AML-193 (cell line): ENCODE results near the gene UBTF.

Source experiments
- DNase-seq, 2 experiments: peaks; one replicate each; lab custom pipeline; 2025; lab: John Stamatoyannopoulos, UW

UBTF gene

DNA sequence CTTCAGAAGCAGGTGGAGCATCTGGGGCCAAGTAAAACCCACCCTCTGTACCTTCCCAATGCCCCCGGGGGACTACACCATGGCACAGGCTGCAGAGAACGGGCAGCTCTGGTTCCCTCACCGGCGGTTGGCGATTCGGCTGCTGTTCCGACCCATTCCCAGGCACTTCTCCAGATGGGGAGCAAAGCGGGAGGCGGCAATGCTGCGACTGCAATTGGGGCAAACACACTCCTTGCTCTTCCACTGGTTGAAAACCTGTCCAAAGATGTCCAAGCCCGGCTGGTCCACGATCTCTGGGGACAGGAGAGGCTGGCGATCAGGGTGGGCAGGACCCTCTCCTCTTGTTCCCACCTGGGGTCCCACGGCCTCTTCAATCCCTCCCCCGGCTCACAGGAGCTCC is 22.4 kb downstream of the UBTF start:
- no peak for DNase-seq

DNA sequence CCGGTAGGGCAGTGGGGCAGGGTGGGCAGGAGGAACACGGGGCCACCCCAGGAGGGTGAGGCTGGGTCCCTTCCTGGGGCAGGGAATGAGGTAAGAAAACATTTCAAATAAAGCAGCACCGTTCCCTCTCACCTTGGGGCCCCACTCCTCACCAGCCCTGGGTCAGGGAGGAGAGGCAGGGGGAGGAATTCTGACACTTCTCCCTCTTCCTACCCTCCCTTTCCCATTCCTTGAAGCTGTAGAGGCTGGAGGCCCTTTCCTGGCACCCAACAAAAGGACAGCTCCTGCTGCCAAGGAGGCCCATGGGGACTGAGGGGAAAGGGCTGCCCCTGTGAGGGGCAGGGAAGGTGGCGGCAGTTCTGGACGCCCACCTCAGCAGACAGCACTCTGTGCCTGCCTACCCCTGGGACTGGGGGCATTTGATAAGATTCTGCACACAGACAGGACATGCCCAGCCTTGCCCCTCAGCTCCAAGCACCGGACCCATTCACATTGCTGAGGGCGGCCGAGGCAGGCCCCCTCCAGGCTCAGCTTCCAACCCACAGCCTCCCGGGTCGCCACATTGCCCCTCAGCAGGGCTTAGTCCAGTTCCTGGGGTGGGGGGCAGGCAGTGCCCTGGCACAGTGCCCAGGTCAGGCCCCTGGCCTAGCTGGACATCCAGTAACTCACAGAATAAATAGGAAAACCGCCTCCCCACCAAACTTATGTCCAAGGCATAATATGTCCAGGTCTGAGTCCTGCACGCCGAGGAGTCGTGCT is 26.0 kb downstream of the UBTF start:
- DNase-seq: no peak

DNA sequence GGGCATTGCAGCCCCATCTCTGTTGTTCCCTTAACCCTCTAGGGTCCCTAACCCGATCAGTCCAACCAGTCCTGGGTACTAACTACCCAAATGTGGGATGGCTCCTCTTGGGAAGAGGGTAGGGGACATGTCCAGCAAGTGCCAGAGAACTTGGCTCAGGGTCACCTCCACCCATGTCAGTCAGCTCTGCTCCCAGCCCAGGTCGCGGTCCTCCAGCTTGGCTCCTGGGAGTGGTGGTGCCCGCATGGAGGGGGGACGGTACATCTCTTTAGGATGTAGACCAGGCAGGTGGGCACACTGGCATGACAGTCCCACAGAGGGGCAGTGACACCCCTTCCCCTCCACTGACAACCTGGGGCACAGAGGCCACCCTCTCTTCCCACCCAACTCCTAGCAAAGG is 26.7 kb downstream of the UBTF start:
- no peak for DNase-seq

DNA sequence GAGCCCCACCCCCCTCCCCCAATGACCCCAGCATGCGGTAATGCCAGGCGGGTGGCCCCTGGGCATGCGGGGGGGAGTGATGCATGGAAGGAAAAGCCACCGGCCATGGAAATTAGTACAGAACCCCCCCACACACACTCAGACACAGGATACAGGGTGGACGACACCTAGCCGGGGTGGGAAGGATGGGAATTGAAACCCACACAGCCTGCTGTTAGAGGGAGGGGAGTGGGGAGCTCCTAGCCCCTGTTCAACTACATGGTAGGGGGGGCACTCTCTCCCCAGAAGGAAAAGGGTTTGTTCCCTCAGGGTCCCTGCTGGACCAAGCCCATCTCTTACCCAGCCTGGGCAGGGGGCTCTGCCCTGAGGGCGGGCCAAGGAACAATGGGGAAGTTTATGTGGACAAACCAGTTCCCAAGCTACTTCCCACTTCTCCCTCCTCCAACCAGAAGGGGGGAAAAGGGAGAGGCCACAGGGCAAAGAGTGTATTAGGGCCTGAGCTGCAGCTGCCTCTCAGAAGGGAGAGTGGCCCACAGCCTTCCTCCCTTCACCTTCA is 27.5 kb downstream of the UBTF start:
- DNase-seq: no peak

DNA sequence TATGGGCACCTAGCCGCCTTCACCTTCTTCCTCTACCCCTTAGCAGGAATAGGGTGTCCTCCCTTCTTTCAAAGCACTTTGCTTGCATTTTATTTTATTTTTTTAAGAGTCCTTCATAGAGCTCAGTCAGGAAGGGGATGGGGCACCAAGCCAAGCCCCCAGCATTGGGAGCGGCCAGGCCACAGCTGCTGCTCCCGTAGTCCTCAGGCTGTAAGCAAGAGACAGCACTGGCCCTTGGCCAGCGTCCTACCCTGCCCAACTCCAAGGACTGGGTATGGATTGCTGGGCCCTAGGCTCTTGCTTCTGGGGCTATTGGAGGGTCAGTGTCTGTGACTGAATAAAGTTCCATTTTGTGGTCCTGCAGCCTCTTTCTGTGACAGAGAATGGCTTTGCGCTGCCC is 28.1 kb downstream of the UBTF start:
- DNase-seq: no peak

DNA sequence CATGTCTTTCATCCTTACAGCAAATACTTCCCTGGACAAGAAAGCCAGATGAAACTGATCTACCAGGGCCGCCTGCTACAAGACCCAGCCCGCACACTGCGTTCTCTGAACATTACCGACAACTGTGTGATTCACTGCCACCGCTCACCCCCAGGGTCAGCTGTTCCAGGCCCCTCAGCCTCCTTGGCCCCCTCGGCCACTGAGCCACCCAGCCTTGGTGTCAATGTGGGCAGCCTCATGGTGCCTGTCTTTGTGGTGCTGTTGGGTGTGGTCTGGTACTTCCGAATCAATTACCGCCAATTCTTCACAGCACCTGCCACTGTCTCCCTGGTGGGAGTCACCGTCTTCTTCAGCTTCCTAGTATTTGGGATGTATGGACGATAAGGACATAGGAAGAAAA is 29.0 kb downstream of the UBTF start:
- DNase-seq: no peak

DNA sequence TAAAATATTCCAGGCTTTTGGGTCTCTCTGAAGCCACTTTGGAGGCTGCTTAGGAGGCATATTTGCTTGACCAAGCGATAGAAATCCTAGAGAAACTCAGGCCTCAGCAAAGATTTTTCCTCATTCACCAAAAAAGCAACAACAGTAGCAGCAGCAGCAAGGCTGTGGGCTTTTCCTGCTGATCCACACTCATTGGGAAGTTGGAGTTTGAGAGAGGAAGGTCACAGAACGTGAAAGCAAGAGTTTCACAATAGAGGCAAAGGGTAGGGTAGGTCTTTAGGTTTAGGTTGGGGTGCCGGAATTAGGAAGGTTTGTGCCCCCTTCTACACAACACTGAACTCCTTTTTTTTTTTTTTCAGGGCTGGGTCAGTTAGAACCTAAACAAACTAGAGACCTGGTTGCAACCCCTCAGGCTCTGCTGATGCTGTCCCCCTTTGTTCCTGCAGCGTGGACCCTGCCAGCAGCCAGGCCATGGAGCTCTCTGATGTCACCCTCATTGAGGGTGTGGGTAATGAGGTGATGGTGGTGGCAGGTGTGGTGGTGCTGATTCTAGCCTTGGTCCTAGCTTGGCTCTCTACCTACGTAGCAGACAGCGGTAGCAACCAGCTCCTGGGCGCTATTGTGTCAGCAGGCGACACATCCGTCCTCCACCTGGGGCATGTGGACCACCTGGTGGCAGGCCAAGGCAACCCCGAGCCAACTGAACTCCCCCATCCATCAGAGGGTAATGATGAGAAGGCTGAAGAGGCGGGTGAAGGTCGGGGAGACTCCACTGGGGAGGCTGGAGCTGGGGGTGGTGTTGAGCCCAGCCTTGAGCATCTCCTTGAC is 30.7 kb downstream of the UBTF start:
- DNase-seq: no peak

DNA sequence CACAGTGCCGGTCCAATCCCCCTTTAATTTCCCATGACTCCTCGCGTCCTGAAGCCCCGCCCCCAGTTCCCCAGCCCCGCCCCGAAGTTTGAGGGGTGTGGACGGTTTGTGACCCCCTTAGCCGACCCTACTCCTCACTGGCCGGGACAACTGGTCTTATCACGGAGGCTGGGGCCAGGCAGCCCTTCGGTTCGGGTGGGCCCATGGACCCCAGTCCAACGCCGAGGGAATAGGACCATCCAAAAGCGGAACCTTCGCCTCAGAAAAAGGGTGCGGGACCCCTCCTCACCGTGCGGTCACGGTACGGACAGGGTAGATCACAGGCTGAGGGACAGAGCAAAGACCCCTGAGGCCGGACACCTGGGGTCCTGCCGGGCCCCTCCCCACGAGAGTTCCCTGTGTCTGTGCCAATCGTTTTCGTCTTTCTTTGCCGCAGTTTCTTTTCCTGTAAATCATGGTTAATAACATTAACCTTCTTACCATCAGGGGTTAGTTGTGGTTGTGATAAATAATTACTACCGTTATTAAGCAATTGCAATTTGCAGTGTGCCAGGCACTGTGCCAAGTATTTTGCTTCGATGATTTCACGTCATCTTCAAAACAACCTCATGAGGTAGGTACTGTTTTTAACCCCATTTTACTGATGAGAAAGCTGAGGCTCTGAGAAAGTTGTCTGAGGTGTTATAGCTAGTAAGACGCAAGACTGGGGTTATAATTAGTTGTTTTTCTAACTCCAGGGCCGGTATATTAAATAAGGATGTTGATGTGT is 32.2 kb downstream of the UBTF start:
- peak; percentile 17 to 77 for DNase-seq

DNA sequence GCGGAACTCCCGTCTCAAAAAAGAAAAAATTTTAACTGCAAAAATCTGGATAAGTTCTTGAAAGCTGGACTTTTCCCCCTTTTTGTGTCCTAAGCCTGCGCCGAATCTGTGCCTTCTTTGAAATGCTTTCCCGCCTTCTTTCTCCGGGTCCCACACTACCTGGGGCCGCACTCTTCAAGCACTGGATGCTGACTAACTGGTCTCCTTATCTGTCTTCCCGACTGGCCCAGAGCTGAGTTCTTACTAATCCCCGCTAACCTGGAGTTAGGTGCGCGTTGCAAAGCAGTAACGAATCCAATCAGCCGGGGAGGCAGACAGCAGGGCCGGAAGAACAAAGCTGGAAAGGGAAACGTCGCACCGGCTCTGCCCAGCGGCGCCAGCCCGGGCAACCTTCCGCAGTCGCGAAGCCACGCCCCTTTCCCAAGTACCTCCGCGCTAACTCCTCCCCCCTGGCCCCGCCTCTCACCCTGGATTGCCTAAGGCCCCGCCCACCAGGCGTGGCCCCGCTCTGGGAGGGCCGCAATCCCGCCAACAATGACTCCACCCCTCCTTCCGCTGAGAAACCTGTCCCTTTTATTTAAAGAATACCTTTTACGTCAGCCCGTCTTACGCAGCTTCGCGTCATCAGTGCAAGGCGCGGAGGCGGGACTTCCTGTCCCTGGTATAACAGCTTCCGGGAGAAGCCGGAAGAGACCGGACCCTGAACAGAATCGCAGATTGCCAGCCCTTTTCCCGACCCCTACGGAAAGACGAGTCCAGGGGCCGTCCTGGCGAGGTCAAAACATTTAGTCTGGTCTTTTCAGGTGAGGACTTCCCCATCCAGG is 33.0 kb downstream of the UBTF start, which contains the start of gene TMUB2:
TSS of gene TMUB2 (plus strand) at position 666 of the 824 bp plus-strand sequence. CDS start 737 bp downstream, outside the sequence.
- DNase-seq: peak; percentile 100

DNA sequence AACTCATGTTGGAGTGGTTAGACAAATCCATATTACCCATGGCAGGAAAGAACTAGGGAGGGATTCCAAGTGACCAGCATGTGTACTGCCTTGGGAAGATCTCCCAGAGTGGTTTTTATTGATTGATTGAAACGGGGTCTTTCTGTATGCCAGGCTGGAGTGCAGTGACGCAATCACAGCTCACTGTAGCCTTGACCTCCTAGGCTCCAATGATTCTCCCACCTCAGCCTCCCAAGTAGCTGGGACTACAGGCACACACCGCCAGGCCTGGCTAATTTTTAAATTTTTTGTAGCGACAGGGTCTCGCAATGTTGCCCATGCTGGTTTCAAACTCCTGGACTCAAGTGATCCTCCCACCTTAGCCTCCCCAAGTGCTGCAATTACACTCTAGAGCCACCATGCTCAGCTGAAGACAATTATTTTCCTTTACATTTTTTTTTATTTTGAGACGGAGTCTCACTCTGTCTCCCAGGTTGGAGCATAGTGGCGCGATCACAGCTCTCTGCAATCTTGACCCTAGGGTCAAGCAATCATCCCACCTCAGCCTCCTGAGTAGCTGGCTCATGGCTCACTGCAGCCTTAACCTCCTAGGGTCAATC is 35.2 kb downstream of the UBTF start:
- no peak for DNase-seq

DNA sequence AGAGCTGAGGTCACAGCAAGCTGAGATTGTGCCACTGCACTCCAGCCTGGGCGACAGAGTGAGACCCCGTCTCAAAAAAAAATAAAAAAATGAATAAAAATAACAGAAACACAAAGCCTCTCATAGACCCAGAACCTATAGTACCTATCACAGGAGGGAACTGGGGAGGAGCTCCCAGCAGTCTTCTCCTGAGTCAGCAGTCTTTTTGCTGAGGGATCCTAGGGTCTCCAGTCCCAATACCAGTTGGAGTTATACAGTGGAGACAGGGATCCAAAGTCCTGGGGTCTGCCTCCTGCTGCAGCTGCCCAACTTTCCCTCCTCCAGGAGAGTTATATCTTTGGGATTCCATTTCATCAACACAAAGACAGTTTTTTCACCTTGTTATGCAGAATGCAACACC is 36.5 kb downstream of the UBTF start:
- DNase-seq: no peak

DNA sequence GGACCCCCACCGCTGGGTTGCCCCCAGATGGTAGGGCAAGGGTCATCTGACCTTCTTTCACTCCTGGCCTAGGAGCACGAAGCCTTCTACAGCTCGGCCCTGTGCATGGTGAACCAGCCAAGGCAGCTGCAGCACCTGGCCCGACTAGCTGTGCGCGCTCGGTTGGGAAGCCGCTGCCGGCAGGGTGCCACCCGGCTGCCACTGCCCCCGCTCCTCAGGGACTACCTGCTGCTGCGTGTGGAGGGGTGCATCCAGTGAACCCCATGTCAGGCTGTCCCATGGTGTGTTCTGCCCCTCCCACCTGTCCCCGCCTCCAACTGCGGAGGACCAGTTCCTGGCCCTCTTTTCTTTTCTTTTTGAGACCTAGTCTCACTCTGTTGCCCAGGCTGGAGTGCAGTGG is 41.3 kb downstream of the UBTF start:
- DNase-seq: no peak

DNA sequence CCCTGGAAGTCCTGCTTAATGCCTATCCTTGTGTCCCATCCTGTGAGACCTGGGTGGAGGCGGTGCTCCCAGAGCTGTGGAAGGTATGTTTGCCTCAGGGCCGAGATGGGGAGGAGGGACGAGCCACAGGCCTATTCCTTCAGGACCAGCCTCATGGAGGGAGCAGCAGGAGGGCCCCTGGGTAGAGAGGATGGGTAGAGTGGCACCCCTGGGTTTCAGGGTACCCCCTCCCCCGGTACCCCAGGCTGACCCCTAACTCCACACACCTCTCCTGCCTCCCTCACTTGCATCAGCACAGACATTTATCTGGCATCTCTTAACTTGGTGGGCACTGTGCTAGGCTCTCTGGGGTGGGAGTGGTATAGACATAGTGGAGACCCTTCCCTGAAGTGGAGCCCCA is 41.8 kb downstream of the UBTF start:
- no peak for DNase-seq

DNA sequence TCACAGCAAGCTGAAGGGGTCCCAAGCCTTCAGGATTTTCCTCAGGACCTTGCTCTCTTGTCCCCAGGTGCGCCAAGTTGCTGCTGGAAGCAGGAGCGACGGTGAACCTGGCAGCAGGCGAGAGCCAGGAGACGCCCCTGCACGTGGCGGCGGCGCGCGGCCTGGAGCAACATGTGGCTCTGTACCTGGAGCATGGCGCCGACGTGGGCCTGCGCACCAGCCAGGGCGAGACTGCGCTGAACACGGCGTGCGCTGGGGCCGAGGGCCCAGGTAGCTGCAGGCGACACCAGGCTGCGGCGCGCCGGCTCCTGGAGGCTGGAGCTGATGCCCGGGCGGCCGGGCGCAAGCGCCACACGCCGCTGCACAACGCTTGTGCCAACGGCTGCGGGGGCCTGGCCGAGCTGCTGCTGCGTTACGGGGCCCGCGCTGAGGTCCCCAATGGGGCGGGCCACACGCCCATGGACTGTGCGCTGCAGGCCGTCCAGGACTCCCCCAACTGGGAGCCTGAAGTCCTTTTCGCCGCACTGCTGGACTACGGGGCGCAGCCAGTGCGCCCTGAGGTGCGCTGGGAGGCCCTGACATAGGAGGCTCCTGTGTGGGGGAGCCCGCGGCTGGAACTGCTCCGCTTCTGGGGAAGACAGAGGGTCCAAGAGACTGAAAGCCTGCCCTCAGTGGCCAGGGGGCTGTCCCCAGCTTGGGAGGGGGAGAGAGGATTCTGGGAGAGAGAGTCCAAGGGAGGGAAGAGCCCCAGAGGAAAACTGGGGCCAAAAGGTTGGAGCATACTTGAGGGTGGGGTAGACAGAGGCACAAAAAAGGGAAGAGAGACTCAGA is 42.6 kb downstream of the UBTF start:
- no peak for DNase-seq

DNA sequence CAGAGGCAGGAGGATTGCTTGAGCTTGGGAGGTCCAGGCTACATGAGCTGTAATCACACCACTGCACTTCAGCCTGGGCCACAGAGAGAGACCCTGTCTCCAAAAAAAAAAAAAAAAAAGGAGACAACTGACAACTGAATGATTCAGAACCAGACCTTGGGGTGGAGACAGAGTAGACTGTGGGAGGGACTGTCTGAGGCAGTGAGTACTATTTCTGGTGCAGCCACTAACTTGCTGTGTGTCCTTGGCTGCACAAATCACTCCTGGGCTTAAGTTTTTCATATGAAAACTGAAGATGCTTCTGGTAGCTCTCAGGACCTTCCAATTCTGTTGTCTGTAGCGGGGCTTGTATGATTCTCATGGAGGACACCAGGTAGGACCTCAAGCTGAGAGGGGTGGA is 43.2 kb downstream of the UBTF start:
- DNase-seq: no peak

DNA sequence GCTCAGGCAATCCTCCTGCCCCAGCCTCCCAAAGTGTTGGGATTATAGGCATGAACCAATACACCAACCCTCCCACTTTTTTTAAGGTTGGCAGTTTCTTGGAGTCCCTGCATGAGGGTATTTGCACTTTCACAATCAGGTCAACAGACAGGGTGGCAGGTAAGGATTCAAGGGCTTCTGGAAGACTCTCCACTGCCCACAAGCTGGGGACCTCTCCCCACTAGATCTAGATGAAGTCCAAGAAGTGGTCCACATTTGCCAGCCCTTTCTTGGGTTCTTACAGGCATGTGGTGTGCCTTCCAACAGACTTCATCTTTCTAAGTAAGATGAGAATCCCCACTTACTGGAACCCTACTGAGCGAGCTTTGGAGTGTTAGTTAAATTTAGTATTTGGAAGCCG is 45.0 kb downstream of the UBTF start:
- no peak for DNase-seq

DNA sequence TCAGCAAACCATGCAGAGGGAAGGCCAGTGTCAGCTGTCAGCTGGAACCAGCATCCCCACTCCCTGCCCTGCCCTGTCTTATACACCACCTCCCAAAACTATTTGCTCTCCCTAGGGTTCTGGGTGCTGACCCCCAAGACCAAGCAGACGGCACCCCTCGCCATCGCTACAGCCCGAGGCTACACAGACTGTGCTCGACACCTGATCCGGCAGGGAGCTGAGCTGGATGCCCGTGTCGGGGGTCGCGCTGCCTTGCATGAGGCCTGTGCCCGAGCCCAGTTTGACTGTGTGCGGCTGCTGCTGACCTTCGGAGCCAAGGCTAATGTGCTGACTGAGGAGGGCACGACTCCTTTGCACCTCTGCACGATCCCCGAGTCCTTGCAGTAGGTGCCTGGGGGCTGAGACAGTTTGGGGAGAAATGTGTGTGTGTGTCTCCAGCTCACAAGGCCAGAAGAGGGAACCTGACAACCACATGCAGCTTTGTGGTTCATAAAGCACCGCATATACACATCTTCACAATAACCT is 47.5 kb downstream of the UBTF start:
- no peak for DNase-seq

DNA sequence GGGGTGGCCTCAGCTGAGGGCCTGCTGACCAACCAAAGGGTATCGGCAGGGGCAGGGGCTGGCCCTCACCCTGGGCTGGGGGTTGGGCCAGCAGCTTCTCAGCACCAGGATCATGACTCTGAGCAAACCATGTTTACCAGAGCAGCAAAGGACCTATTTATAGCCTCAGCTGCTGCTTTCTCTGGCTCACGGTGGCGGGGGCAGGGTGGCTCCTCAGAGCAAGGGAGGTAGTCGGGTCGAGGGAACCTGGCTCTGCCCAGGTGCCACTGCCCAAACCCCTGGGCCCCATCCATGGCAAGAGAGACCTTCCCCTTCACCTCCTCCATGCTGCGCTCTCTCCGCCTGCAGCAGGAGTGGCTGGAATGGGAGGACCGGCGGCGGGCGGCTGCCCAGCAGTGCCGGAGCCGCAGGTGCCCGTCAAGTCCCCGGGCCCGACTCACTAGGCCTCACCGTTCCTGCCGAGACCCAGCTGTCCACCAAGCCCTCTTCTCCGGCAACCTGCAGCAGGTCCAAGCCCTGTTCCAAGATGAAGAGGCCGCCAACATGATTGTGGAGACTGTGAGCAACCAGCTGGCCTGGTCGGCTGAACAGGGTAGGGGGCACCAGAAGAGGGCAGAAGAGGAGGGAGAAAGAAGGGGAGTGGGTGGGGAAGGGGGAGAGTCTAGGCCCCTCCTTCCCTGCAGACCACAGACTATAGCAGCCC is 48.8 kb downstream of the UBTF start, which contains the start of gene ASB16:
TSS of gene ASB16 (plus strand) at position 206 of the 703 bp plus-strand sequence. CDS start at position 292, 86 bp downstream.
- no peak for DNase-seq

DNA sequence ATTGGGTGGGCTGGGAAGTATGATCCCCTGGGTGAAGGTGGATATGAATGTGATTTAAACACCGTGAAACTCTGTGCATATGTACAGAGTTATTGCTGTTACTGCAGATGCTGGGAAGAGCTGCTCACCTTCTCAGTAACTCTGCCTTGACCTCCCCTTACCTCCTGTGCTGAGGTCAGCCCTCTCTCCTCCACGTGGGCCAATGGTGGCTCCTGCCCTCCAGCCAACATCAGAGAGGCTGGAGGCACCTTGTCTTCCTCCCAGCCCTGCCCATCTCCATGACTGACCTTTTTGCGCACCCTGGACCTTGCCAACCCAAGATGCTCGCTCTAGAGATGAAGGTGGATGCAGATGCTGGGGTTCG is 49.4 kb downstream of the UBTF start:
- no peak for DNase-seq
